RPMI7951 (cell line): ENCODE data around the gene OR12D1. TPM values are rescaled to one million over a fixed set of nuclear protein-coding genes. Genes with fewer than 3 reads are reported as not detected.
"Not testable (repeated sequence)": the region's sequence is repeated elsewhere in the genome, so short reads cannot be mapped to it uniquely, and the experiment has no call there.

Experiments used
- DNase-seq: peaks from one replicate; pipeline ENCODE4 v3.0.0-alpha.2; 2012; ENCODE audit warnings: low read depth
- total RNA-seq: library from RNA; depleted of rRNA; stranded (reverse); fragments of >200 nt; shearing (Covaris generic); gene quantifications from 2 replicates; pipeline ENCODE4 v1.2.3, GENCODE V29; 2014; rRNA removed

OR12D1 gene
- total RNA-seq: not detected in 2 replicates

GRCh38 chr6:29414588-29414987 lies at the start of gene OR12D1:
OR12D1 (plus strand) TSS chr6:29414928.
- DNase-seq: no peak

GRCh38 chr6:29368765-29369164 lies 46.0 kb upstream of the OR12D1 start, which contains the start of gene OR5V1:
OR5V1 (minus strand) TSS chr6:29368865; CDS start chr6:29356195, 12,670 bp downstream.
- no peak for DNase-seq

- DNase-seq: no peak
These were observed 39.5 kb upstream of the OR12D1 start, which contains the start of gene OR12D3 for GRCh38 chr6:29375191-29375590. OR12D3 (minus strand) TSS chr6:29375291; CDS start chr6:29375287, 4 bp downstream.

GRCh38 chr6:29376003-29376402 lies 38.7 kb upstream of the OR12D1 start:
- DNase-seq: no peak

- no peak for DNase-seq
These were observed 26.2 kb upstream of the OR12D1 start for GRCh38 chr6:29388533-29388932.

GRCh38 chr6:29395331-29395730 lies 19.4 kb upstream of the OR12D1 start, which contains the start of gene OR12D2:
OR12D2 (plus strand) TSS chr6:29395631; CDS start chr6:29396700, 1,069 bp downstream.
- DNase-seq: no peak

GRCh38 chr6:29399525-29399924 lies 15.2 kb upstream of the OR12D1 start:
- no peak for DNase-seq

- no peak for DNase-seq
These were observed 10.9 kb upstream of the OR12D1 start for GRCh38 chr6:29403801-29404200.

- peak; percentile 7 for DNase-seq
These were observed 4.8 kb downstream of the OR12D1 start for GRCh38 chr6:29419516-29419915.

- DNase-seq: no peak
These were observed 9.4 kb downstream of the OR12D1 start for GRCh38 chr6:29424168-29424567.

GRCh38 chr6:29424575-29424974 lies 9.8 kb downstream of the OR12D1 start:
- no peak for DNase-seq

- no peak for DNase-seq
These were observed 10.3 kb downstream of the OR12D1 start for GRCh38 chr6:29425075-29425474.

GRCh38 chr6:29426654-29427053 lies 11.9 kb downstream of the OR12D1 start:
- DNase-seq: no peak

GRCh38 chr6:29436730-29437129 lies 22.0 kb downstream of the OR12D1 start:
- DNase-seq: not testable (repeated sequence)

GRCh38 chr6:29439006-29439405 lies 24.3 kb downstream of the OR12D1 start, which contains the start of gene OR10C1:
OR10C1 (plus strand) TSS chr6:29439306; CDS start chr6:29440016, 710 bp downstream.
- DNase-seq: no peak

GRCh38 chr6:29442719-29443118 lies 28.0 kb downstream of the OR12D1 start:
- no peak for DNase-seq

GRCh38 chr6:29444031-29444430 lies 29.3 kb downstream of the OR12D1 start:
- not testable (repeated sequence) for DNase-seq

- no peak for DNase-seq
These were observed 32.9 kb downstream of the OR12D1 start for GRCh38 chr6:29447670-29448069.

GRCh38 chr6:29451471-29452193 lies 36.9 kb downstream of the OR12D1 start:
- DNase-seq: peak; percentile 1

GRCh38 chr6:29456971-29457370 lies 42.2 kb downstream of the OR12D1 start, which contains the start of the genes OR11A1 and OR2H1:
OR11A1 (minus strand) TSS chr6:29457071; CDS start chr6:29427641, 29,430 bp downstream.
OR2H1 (plus strand) TSS chr6:29457155; CDS start chr6:29461770, 4,615 bp downstream.
- no peak for DNase-seq

GRCh38 chr6:29461021-29461814 lies 46.5 kb downstream of the OR12D1 start:
- no peak for DNase-seq

GRCh38 chr6:29462022-29462421 lies 47.3 kb downstream of the OR12D1 start:
- DNase-seq: no peak
